CD14-positive monocyte (primary cell): ENCODE data around the gene MAP2. TPM values are rescaled to one million over a fixed set of nuclear protein-coding genes. Genes with fewer than 3 reads are reported as not detected.

Experiments
- DNase-seq, 3 donors: peaks; one replicate each; pipeline ENCODE4 v3.0.0-alpha.2; 2011 to 2022
- H2AFZ ChIP-seq: 2 replicates; pipeline ENCODE4 v1.6.0; 2012; ENCODE audit warnings: mild to moderate bottlenecking, low read depth, low read length, inconsistent platforms; ENCODE audit not compliant: insufficient read depth, poor library complexity, severe bottlenecking
- H3K27ac ChIP-seq, 2 donors: 1 replicate in 1 of 2; 2 replicates in 1 of 2; pipeline ENCODE4 v1.5.1; 2012 to 2013; ENCODE audit warnings: low read length in 2 of 2, control low read depth in 1 of 2, inconsistent platforms in 1 of 2, low read depth in 1 of 2, mild to moderate bottlenecking in 1 of 2
- H3K27me3 ChIP-seq, 2 donors: one replicate each; pipeline versions ENCODE4 v1.6.0 to v1.6.1; 2011 to 2013; ENCODE audit warnings: low read length in 2 of 2; ENCODE audit not compliant: control insufficient read depth in 2 of 2, insufficient read depth in 2 of 2
- H3K36me3 ChIP-seq, 2 donors: replicated peaks in 1 of 2; 1 replicate in 1 of 2; 2 replicates in 1 of 2; pipeline versions ENCODE4 v1.5.1 to v1.6.1; 2012 to 2013; ENCODE audit warnings: low read length in 2 of 2, control low read depth in 1 of 2, inconsistent platforms in 1 of 2, mild to moderate bottlenecking in 1 of 2; ENCODE audit not compliant: insufficient read depth in 2 of 2, control insufficient read depth in 1 of 2
- H3K4me1 ChIP-seq, 2 donors: 1 replicate in 1 of 2; 2 replicates in 1 of 2; pipeline versions ENCODE4 v1.5.1 to v1.6.1; 2012 to 2013; ENCODE audit warnings: low read length in 2 of 2, control low read depth in 1 of 2, inconsistent platforms in 1 of 2, mild to moderate bottlenecking in 1 of 2, moderate library complexity in 1 of 2; ENCODE audit not compliant: insufficient read depth in 2 of 2, control insufficient read depth in 1 of 2
- H3K4me2 ChIP-seq: replicated peaks from 2 replicates; pipeline ENCODE3; 2012; ENCODE audit warnings: low read length, moderate library complexity, mild to moderate bottlenecking; ENCODE audit not compliant: poor library complexity, severe bottlenecking; ENCODE audit errors: extremely low read depth
- H3K4me3 ChIP-seq, 3 experiments: fragments of 200-600 bp in 1 of 3; sonication (generic) in 1 of 3; replicated peaks in 1 of 3; 1 replicate in 2 of 3; 2 replicates in 1 of 3; pipeline ENCODE4 v1.5.1; 2011 to 2013; ENCODE audit warnings: low read length in 3 of 3, mild to moderate bottlenecking in 3 of 3, control low read depth in 2 of 3, low read depth in 2 of 3, inconsistent platforms in 1 of 3, moderate library complexity in 1 of 3
- H3K79me2 ChIP-seq: 2 replicates; pipeline ENCODE4 v1.6.0; 2012; ENCODE audit warnings: mild to moderate bottlenecking, control low read depth, inconsistent platforms, low read length, moderate library complexity; ENCODE audit not compliant: insufficient read depth
- H3K9ac ChIP-seq: 2 replicates; pipeline ENCODE4 v1.6.0; 2017; ENCODE audit warnings: low read length, mild to moderate bottlenecking; ENCODE audit not compliant: insufficient read depth, poor library complexity, severe bottlenecking
- H3K9me3 ChIP-seq, 2 donors: replicated peaks in 1 of 2; 1 replicate in 1 of 2; 2 replicates in 1 of 2; pipeline versions ENCODE4 v1.5.1 to v1.6.1; 2012 to 2013; ENCODE audit warnings: low read length in 2 of 2, control low read depth in 1 of 2; ENCODE audit not compliant: control insufficient read depth in 1 of 2, insufficient read depth in 1 of 2
- H4K20me1 ChIP-seq: 2 replicates; pipeline ENCODE4 v1.6.0; 2012; ENCODE audit warnings: mild to moderate bottlenecking, low read length, control low read depth, moderate library complexity; ENCODE audit not compliant: insufficient read depth
- H3K27ac Mint-ChIP-seq, 7 donors: one replicate each; pipeline ENCODE4 v1.8.0; 2020; ENCODE audit warnings: mild to moderate bottlenecking in 7 of 7, mixed read lengths in 7 of 7, moderate library complexity in 6 of 7, inconsistent platforms in 2 of 7
- H3K27me3 Mint-ChIP-seq, 3 donors: one replicate each; pipeline ENCODE4 v1.8.0; 2021 to 2022; ENCODE audit warnings: low read depth in 3 of 3, mild to moderate bottlenecking in 3 of 3, mixed read lengths in 3 of 3, moderate library complexity in 3 of 3, inconsistent platforms in 1 of 3
- H3K36me3 Mint-ChIP-seq, 2 donors: one replicate each; pipeline ENCODE4 v1.8.0; 2020; ENCODE audit warnings: mixed read lengths in 2 of 2, inconsistent platforms in 1 of 2, mild to moderate bottlenecking in 1 of 2
- H3K4me1 Mint-ChIP-seq: one replicate; pipeline ENCODE4 v1.8.0; 2020; ENCODE audit warnings: mild to moderate bottlenecking, mixed read lengths
- H3K4me3 Mint-ChIP-seq, 2 donors: one replicate each; pipeline ENCODE4 v1.8.0; 2020; ENCODE audit warnings: mild to moderate bottlenecking in 2 of 2, mixed read lengths in 2 of 2, moderate library complexity in 1 of 2
- H3K9me3 Mint-ChIP-seq, 7 donors: one replicate each; pipeline ENCODE4 v1.8.0; 2020 to 2022; ENCODE audit warnings: mixed read lengths in 7 of 7, mild to moderate bottlenecking in 6 of 7, moderate library complexity in 6 of 7, inconsistent platforms in 2 of 7
- CTCF ChIP-seq: fragments of 200-600 bp; IDR thresholded peaks from one replicate; pipeline ENCODE4 v1.8.0; 2022; ENCODE audit warnings: antibody characterized with exemption, mild to moderate bottlenecking
- WGBS: methylation state at CpG from one replicate; pipeline ENCODE4 v1.1.5; 2013; ENCODE audit warnings: missing lambda C conversion rate; ENCODE audit not compliant: insufficient coverage; 5-methylcytosine and 5-hydroxymethylcytosine counted together
- intact Hi-C, 2 donors: fragments of 100-400 bp; cut with micrococcal nuclease; formaldehyde crosslinking; loops; one replicate each; pipeline versions ENCODE4 v1.15.0 to v1.15.1; 2023
- polyA plus RNA-seq, 3 donors: library from polyadenylated mRNA; depleted of rRNA in 1 of 3; unstranded in 2 of 3; stranded (reverse) in 1 of 3; fragments of 300-500 nt in 2 of 3; fragments of >200 nt in 1 of 3; fragmentation: Illumina TruSeq in 2 of 3; gene quantifications; 1 replicate in 2 of 3; 2 replicates in 1 of 3; pipeline ENCODE4 v1.2.3, GENCODE V29; 2012 to 2021

The MAP2 gene
- polyA plus RNA-seq, 3 donors = not detected

DNA sequence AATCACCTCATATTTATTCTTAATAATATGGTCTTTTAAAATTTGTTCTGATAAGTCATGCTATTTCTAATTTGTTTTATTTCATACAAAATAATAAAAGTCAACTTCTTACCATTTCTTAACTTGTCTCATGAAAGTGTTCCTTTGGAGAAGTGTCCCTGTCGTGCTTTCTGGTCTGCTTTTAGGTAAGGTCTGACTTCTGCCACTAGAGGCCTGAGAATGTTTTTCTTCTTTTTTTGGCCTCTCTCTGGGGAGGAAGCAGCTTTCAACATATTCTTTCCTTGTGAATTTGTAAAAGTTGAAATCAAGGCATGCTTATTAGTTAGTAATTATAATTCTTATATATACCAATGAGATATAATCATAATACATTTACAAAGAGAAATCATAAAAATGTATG is 39.4 kb downstream of the MAP2 start:
- no CpG with 5 or more reads among the region's 1 CpG for WGBS
- Histone ChIP-seq H3K9ac (no peak overlapping the region), H3K27ac (no peak overlapping the region), H3K4me3 (no peak overlapping the region), H3K4me1 (no peaks in the 10 kb centered on the region), H3K79me2 (no peaks in the 10 kb centered on the region), H3K27me3 (no peaks in the 10 kb centered on the region), H3K36me3 (no peaks in the 10 kb centered on the region), H4K20me1 (no peaks in the 10 kb centered on the region), H3K9me3 (no peaks in the 10 kb centered on the region), H3K4me2 (no peak overlapping the region), H2AFZ (no peak overlapping the region)
- H3K27ac Mint-ChIP-seq = no peak overlapping the region
- TF ChIP-seq CTCF = no peak
- DNase-seq = no peak
- no peaks in the 10 kb centered on the region for H3K4me1 Mint-ChIP-seq
- intact Hi-C loops = no loop called here
- no peaks in the 10 kb centered on the region for H3K36me3 Mint-ChIP-seq
- H3K27me3 Mint-ChIP-seq = peaks cover 0 to 2% (median 2%) of the 10 kb centered on the region in 3 donors
- H3K4me3 Mint-ChIP-seq = no peak overlapping the region
- H3K9me3 Mint-ChIP-seq = peaks cover 0 to 3% (median 0%) of the 10 kb centered on the region in 7 donors

DNA sequence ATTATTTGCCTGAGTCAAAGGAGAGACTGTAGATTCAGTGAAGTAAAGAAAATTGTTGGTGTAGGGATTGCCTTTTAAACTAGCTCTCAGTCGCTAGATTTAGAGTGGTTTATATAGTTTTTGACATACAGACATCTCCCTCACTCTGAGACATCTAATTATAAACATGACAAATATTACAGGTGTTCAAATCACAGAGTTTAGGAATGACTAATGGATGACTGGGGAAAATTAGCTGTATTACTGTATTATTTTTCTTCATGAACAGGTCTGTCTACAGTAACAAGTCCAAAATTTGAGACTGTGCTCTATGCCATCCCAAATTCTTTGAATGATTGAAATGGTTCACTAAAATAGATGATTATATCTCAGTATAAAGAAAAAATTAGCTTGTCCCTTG is 40.0 kb downstream of the MAP2 start:
- Mint-ChIP-seq H3K4me3 (no peak overlapping the region), H3K9me3 (peaks cover 0 to 3% (median 0%) of the 10 kb centered on the region in 7 donors), H3K36me3 (no peaks in the 10 kb centered on the region), H3K27ac (no peak overlapping the region), H3K27me3 (peaks cover 0 to 4% (median 2%) of the 10 kb centered on the region in 3 donors), H3K4me1 (no peaks in the 10 kb centered on the region)
- H3K9me3 ChIP-seq = no peaks in the 10 kb centered on the region
- H3K27me3 ChIP-seq = no peaks in the 10 kb centered on the region
- H3K4me2 ChIP-seq = no peak overlapping the region
- no peaks in the 10 kb centered on the region for H3K79me2 ChIP-seq
- DNase-seq = no peak
- no peak overlapping the region for H2AFZ ChIP-seq
- no peaks in the 10 kb centered on the region for H3K4me1 ChIP-seq
- intact Hi-C loops = no loop called here
- no CpG with 5 or more reads among the region's 1 CpG for WGBS
- H4K20me1 ChIP-seq = no peaks in the 10 kb centered on the region
- no peak overlapping the region for H3K4me3 ChIP-seq
- TF ChIP-seq CTCF = no peak
- H3K9ac ChIP-seq = no peak overlapping the region
- no peak overlapping the region for H3K27ac ChIP-seq
- no peaks in the 10 kb centered on the region for H3K36me3 ChIP-seq
